Measurements from ENCODE around the gene TMEM135.

Gene TMEM135

GRCh38 chr11:87239531-87239930 is 201.8 kb downstream of the TMEM135 start:
- TF ChIP-seq EZH2 (IDR thresholded peaks at IDR 0.05; ENCODE audit: borderline replicate concordance, low read length): no peak
- TF ChIP-seq CTCF (IDR thresholded peaks at IDR 0.05; ENCODE audit: low read length): no peak
- Histone ChIP-seq H3K4me2 (ENCODE audit: low read length) (no peak overlapping the region), H3K9me2 (ENCODE audit: low read depth, low read length) (no peaks in the 10 kb centered on the region), H3K36me3 (ENCODE audit: insufficient read depth, low read length) (no peaks in the 10 kb centered on the region), H2AFZ (ENCODE audit: low read length) (no peak overlapping the region), H3K9me3 (ENCODE audit: low read length) (no peaks in the 10 kb centered on the region), H4K20me1 (ENCODE audit: insufficient read depth, low read length) (no peaks in the 10 kb centered on the region), H3K79me2 (ENCODE audit: insufficient read depth, low read length) (no peaks in the 10 kb centered on the region), H3K9ac (ENCODE audit: low read length) (no peak overlapping the region), H3K27me3 (ENCODE audit: insufficient read depth, low read length) (no peaks in the 10 kb centered on the region), H3K4me1 (ENCODE audit: insufficient read depth, low read length, severe bottlenecking) (no peaks in the 10 kb centered on the region), H3K4me3 (ENCODE audit: low read depth, low read length, poor library complexity, severe bottlenecking) (no peak overlapping the region), H3K27ac (ENCODE audit: low read depth, low read length, poor library complexity, severe bottlenecking) (no peak overlapping the region), H3F3A (ENCODE audit: insufficient read depth, low read length) (no peaks in the 10 kb centered on the region)

- H3K36me3 ChIP-seq (ENCODE audit: insufficient read depth, low read length): no peaks in the 10 kb centered on the region
- H3K79me2 ChIP-seq (ENCODE audit: insufficient read depth, low read length): no peaks in the 10 kb centered on the region
- no peaks in the 10 kb centered on the region for H3K9me3 ChIP-seq (ENCODE audit: low read length)
- H3K27me3 ChIP-seq (ENCODE audit: insufficient read depth, low read length): no peaks in the 10 kb centered on the region
- H3K9me2 ChIP-seq (ENCODE audit: low read depth, low read length): no peaks in the 10 kb centered on the region; the same call in 1 of the 2 replicates
- TF ChIP-seq EZH2 (IDR thresholded peaks at IDR 0.05; ENCODE audit: borderline replicate concordance, low read length): no peak
- TF ChIP-seq CTCF (IDR thresholded peaks at IDR 0.05; ENCODE audit: low read length): no peak
- no peak overlapping the region for H3K27ac ChIP-seq (ENCODE audit: low read depth, low read length, poor library complexity, severe bottlenecking)
- H3F3A ChIP-seq (ENCODE audit: insufficient read depth, low read length): no peaks in the 10 kb centered on the region
- H3K9ac ChIP-seq (ENCODE audit: low read length): no peak overlapping the region
- H3K4me2 ChIP-seq (ENCODE audit: low read length): no peak overlapping the region
- H3K4me1 ChIP-seq (ENCODE audit: insufficient read depth, low read length, severe bottlenecking): no peaks in the 10 kb centered on the region
- H4K20me1 ChIP-seq (ENCODE audit: insufficient read depth, low read length): no peaks in the 10 kb centered on the region
- H2AFZ ChIP-seq (ENCODE audit: low read length): no peak overlapping the region
- no peak overlapping the region for H3K4me3 ChIP-seq (ENCODE audit: low read depth, low read length, poor library complexity, severe bottlenecking)
Observed at GRCh38 chr11:87251560-87251959, 213.8 kb downstream of the TMEM135 start.

- no peak overlapping the region for H2AFZ ChIP-seq (ENCODE audit: low read length)
- no peaks in the 10 kb centered on the region for H3K36me3 ChIP-seq (ENCODE audit: insufficient read depth, low read length)
- H3F3A ChIP-seq (ENCODE audit: insufficient read depth, low read length): no peaks in the 10 kb centered on the region
- no peaks in the 10 kb centered on the region for H3K9me3 ChIP-seq (ENCODE audit: low read length)
- H3K4me3 ChIP-seq (ENCODE audit: low read depth, low read length, poor library complexity, severe bottlenecking): no peak overlapping the region
- H3K79me2 ChIP-seq (ENCODE audit: insufficient read depth, low read length): no peaks in the 10 kb centered on the region
- no peaks in the 10 kb centered on the region; the same call in 1 of the 2 replicates for H3K9me2 ChIP-seq (ENCODE audit: low read depth, low read length)
- TF ChIP-seq CTCF (IDR thresholded peaks at IDR 0.05; ENCODE audit: low read length) (no peak), EZH2 (IDR thresholded peaks at IDR 0.05; ENCODE audit: borderline replicate concordance, low read length) (no peak)
- no peak overlapping the region for H3K4me2 ChIP-seq (ENCODE audit: low read length)
- H3K9ac ChIP-seq (ENCODE audit: low read length): no peak overlapping the region
- H3K27me3 ChIP-seq (ENCODE audit: insufficient read depth, low read length): no peaks in the 10 kb centered on the region
- H4K20me1 ChIP-seq (ENCODE audit: insufficient read depth, low read length): no peaks in the 10 kb centered on the region
- H3K4me1 ChIP-seq (ENCODE audit: insufficient read depth, low read length, severe bottlenecking): no peaks in the 10 kb centered on the region
- H3K27ac ChIP-seq (ENCODE audit: low read depth, low read length, poor library complexity, severe bottlenecking): no peak overlapping the region
Observed at GRCh38 chr11:87252869-87253268, 215.1 kb downstream of the TMEM135 start.
